Immature natural killer cell (primary cell): ENCODE data around the gene TSTD2. TPM values are rescaled to one million over a fixed set of nuclear protein-coding genes. Genes with fewer than 3 reads are reported as not detected.

Experiments
- DNase-seq, 3 donors: peaks; one replicate each; pipeline ENCODE4 v3.0.0; 2022; ENCODE audit warnings: mixed read lengths in 1 of 3
- H3K27ac Mint-ChIP-seq, 6 donors: one replicate each; pipeline ENCODE4 v1.8.0; 2020; ENCODE audit warnings: mixed read lengths in 6 of 6, mild to moderate bottlenecking in 5 of 6, inconsistent platforms in 4 of 6, moderate library complexity in 3 of 6
- H3K27me3 Mint-ChIP-seq, 3 donors: one replicate each; pipeline ENCODE4 v1.8.0; 2020 to 2021; ENCODE audit warnings: low read depth in 3 of 3, mild to moderate bottlenecking in 3 of 3, mixed read lengths in 3 of 3, moderate library complexity in 3 of 3, inconsistent platforms in 1 of 3
- H3K36me3 Mint-ChIP-seq, 3 donors: one replicate each; pipeline ENCODE4 v1.8.0; 2020; ENCODE audit warnings: mixed read lengths in 3 of 3, inconsistent platforms in 2 of 3, mild to moderate bottlenecking in 2 of 3
- H3K4me1 Mint-ChIP-seq, 2 donors: one replicate each; pipeline ENCODE4 v1.8.0; 2020; ENCODE audit warnings: inconsistent platforms in 2 of 2, mild to moderate bottlenecking in 2 of 2, mixed read lengths in 2 of 2, moderate library complexity in 1 of 2
- H3K4me3 Mint-ChIP-seq, 5 donors: one replicate each; pipeline ENCODE4 v1.8.0; 2020; ENCODE audit warnings: mild to moderate bottlenecking in 5 of 5, mixed read lengths in 5 of 5, inconsistent platforms in 3 of 5, moderate library complexity in 3 of 5
- H3K9me3 Mint-ChIP-seq, 6 donors: one replicate each; pipeline ENCODE4 v1.8.0; 2020; ENCODE audit warnings: mild to moderate bottlenecking in 6 of 6, mixed read lengths in 6 of 6, inconsistent platforms in 4 of 6, moderate library complexity in 3 of 6
- polyA plus RNA-seq, 3 donors: library from polyadenylated mRNA; unstranded; fragments of 300-500 nt; fragmentation: Illumina TruSeq; gene quantifications; one replicate each; pipeline ENCODE4 v1.2.3, GENCODE V29; 2021

Gene TSTD2
- polyA plus RNA-seq, 3 donors from 2014 or later: 9.8 to 10.5 (median 10.0) TPM

DNA sequence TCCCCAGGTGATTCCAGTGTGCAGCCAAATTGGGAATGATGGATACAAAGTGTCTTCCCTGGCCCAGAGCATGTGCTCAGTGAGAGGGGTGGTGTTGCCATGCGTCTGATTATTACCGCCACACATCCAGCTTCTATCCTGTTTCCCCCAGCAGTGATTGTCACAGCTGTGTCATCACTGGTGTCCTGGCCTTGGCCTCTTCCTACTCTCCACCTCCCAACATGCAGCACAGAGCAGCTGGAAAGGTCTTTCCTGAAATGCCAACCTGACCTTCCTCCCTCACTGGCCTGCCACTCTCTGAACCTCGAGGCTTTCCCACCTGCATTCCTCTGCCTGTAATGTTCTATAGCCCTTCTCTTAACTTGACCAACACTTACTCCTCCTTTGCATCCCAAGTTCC is 71.7 kb downstream of the TSTD2 start:
- H3K4me1 Mint-ChIP-seq: no peaks in the 10 kb centered on the region
- H3K4me3 Mint-ChIP-seq: no peak overlapping the region
- H3K36me3 Mint-ChIP-seq: no peaks in the 10 kb centered on the region
- no peaks in the 10 kb centered on the region for H3K9me3 Mint-ChIP-seq
- no peak overlapping the region for H3K27ac Mint-ChIP-seq
- H3K27me3 Mint-ChIP-seq: peaks cover 4 to 8% (median 6%) of the 10 kb centered on the region in 3 donors
- DNase-seq: no peak

DNA sequence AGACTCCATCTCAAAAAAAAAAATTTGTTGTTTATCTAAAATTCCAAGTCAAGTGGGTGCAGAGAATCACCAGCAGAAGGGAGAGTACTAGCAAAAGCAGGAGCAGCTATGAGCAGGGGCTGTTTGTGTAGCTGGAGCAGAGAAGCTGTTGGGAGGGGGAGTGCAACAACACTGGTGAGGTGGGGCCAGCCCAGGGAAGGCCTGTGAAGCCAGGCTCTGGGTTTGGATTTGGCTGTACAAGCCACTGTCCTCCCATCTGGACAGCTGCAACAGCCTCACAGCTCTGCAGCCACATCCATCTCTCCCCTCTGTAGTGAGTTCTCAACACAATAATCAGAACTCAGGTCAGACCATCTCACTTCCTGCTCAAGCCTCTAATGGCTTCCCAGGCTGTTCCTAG is 72.3 kb downstream of the TSTD2 start:
- no peak overlapping the region for H3K4me3 Mint-ChIP-seq
- no peaks in the 10 kb centered on the region for H3K4me1 Mint-ChIP-seq
- H3K9me3 Mint-ChIP-seq: no peaks in the 10 kb centered on the region
- DNase-seq: no peak
- peaks cover 4 to 9% (median 6%) of the 10 kb centered on the region in 3 donors for H3K27me3 Mint-ChIP-seq
- H3K36me3 Mint-ChIP-seq: no peaks in the 10 kb centered on the region
- H3K27ac Mint-ChIP-seq: no peak overlapping the region

DNA sequence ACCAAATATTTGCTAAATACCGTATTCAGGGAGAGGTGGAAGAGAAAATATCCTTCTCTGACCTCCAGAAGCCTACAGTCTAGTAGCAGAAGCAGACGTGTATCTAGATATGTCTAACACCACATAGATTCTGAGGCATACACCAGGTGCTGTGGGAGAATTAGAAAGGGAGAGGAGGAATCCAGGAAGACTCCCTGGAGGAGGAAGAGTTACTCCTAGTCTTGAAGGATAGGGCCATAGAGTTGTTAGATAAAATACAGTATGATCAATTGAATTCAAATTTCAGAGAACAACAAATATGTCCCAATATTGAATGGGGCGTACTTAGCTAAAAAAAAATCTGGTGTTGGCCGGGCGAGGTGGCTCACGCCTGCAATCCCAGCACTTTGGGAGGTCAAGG is 73.0 kb downstream of the TSTD2 start:
- H3K36me3 Mint-ChIP-seq: no peaks in the 10 kb centered on the region
- no peak overlapping the region for H3K27ac Mint-ChIP-seq
- H3K27me3 Mint-ChIP-seq: peaks cover 4 to 13% (median 9%) of the 10 kb centered on the region in 3 donors
- no peak overlapping the region for H3K4me3 Mint-ChIP-seq
- H3K4me1 Mint-ChIP-seq: no peaks in the 10 kb centered on the region
- no peaks in the 10 kb centered on the region for H3K9me3 Mint-ChIP-seq
- DNase-seq: no peak

DNA sequence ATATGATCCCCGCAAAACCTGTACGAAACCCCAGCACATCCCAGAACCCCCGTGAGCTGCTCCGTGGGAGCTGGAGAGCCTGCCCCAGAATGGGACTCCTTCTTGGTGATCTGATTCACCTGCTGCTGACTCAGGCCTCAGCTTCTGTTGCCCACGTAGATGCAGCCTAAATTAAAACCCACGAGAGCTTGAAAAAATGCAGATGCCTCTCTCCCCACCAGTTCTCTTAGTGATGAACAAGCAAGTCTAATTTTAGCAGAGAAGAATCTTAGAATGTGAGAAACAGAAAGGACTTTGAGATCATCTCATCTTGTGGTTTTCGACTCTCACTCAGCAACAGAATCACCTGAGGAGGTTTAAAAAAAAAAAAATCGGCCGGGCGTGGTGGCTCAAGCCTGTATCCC is 74.1 kb downstream of the TSTD2 start:
- Mint-ChIP-seq H3K36me3 (no peaks in the 10 kb centered on the region), H3K27me3 (peaks cover 8 to 13% (median 9%) of the 10 kb centered on the region in 3 donors), H3K4me3 (no peak overlapping the region), H3K27ac (peak overlapping the region in 1 of 6 donors; percentile 61), H3K9me3 (no peaks in the 10 kb centered on the region), H3K4me1 (no peaks in the 10 kb centered on the region)
- DNase-seq: no peak

DNA sequence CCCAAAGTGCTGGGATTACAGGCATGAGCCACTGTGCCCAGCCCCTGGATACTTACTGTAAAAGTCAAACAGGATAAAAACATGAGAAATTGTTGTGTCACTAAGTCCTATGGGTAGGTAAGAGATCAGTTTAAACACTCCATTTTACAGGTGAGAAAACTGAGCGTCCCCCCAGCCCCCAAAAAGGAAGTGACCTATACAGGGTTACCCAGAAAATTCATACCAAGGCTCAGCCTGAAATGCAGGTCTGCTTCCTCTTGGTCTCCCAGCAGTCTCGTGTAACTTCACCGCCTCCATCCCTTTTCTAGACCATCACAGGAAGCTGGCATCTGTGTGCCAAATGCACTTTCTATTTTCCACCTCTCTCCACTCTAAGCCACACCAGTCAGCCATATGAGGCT is 74.5 kb downstream of the TSTD2 start:
- peaks cover 8 to 13% (median 10%) of the 10 kb centered on the region in 3 donors for H3K27me3 Mint-ChIP-seq
- H3K4me1 Mint-ChIP-seq: no peaks in the 10 kb centered on the region
- no peak overlapping the region for H3K4me3 Mint-ChIP-seq
- no peak for DNase-seq
- H3K9me3 Mint-ChIP-seq: no peaks in the 10 kb centered on the region
- H3K36me3 Mint-ChIP-seq: no peaks in the 10 kb centered on the region
- H3K27ac Mint-ChIP-seq: peak overlapping the region in 1 of 6 donors; percentile 61

DNA sequence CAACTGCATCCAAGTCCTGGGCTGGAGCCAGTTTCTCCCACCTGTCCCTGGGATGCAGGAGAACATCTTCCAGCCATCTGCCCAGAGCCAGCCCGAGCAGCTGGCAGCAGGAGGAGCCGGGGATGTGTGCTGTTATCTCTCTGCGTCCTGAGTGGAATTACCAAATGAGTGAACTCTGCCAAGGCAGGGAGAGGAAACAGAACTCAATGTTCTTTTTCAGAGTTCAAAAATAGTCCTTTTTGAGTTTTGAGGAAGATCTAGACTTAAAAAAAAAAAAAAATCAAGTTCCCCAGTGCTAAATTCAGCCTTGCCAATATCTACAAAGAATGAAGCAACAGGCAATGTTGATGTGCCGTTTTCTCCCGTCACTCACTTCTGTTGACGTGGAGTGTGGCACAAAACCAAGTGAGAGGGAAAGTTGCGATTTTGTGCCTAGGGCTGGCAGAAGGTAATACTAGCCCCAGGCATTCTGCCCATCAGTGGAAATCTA is 75.5 kb downstream of the TSTD2 start:
- Mint-ChIP-seq H3K27me3 (peaks cover 8 to 13% (median 13%) of the 10 kb centered on the region in 3 donors), H3K9me3 (no peaks in the 10 kb centered on the region), H3K36me3 (no peaks in the 10 kb centered on the region), H3K27ac (no peak overlapping the region), H3K4me1 (no peaks in the 10 kb centered on the region), H3K4me3 (no peak overlapping the region)
- no peak for DNase-seq

DNA sequence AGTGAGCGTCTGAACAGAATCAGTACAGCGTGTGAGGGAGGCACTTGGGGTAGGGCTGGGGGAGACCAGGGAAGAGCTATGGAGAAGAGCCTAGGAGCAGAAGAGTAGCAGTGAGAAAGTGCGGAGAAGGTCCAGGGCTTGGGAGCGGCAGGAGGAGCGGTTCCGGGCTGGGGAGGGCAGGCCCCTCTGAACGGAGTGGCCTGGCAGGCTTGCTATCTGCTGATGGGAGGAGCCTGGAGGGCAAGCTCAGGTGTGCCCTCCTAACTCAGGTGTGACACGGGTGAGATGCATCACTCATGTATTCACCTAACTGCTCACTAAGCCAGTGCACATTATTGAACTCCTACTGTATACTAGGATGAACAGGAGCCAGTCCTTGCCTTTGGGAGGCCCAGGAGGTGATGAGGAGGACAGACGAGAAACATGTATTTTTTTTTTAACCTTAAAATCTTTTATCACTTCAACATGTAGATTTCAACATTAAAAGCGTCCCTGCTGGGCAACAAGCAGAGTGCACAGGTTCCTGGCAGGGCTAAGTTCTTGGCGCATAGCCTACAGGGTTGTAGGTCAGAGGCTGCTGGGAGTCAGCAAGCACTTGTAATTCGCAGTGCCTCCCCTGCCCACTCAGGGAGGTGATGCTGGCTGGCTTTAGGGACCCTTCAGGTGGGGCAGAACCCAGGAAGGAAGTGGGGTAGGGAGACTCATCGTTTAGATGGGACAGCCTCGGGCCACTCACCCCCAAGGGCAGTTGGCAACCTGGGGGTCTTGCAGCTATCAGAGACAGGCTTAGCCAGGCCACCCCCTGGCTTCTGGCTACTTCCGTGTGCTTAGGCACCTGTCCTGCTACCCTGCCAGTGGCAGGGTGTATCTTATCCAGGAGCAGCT is 76.2 kb downstream of the TSTD2 start:
- H3K9me3 Mint-ChIP-seq: no peaks in the 10 kb centered on the region
- no peaks in the 10 kb centered on the region for H3K36me3 Mint-ChIP-seq

DNA sequence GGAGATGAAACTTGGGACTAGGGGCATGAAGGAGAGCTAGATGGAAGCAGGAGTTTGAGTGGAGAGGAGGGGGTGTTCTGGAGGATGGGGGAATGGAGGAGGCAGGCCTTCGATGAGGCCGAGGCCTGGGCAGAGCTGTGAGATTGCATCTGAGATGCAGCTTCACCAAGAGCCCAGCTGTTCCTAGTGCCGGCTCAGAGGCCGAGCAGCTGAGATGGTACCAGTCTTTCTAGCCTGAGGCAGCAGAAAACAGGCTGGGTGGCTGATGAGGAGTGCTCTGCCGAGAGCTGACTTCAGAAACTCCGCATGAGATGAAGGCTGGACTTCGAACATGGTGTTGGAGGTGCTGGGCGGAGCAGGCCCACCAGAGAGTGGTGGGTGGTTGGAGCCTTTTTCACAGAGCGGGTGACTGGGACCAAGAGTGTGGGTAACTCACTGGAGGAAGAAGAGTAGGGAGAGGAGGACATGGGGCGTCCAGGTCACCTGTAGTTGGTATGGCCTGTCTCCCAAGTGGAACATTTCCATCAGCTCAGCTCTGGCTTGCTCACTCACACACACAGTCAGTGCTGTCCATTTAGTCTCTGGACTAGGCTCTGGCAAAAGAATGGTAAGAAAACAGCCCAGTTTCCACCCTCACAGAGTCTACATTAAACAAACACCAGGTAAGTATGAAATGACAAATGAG is 77.0 kb downstream of the TSTD2 start:
- H3K9me3 Mint-ChIP-seq: no peaks in the 10 kb centered on the region
- no peaks in the 10 kb centered on the region for H3K36me3 Mint-ChIP-seq
- peak overlapping the region in 1 of 6 donors; percentile 47 for H3K27ac Mint-ChIP-seq
- H3K4me3 Mint-ChIP-seq: no peak overlapping the region
- no peaks in the 10 kb centered on the region for H3K4me1 Mint-ChIP-seq
- H3K27me3 Mint-ChIP-seq: peaks cover 4 to 21% (median 11%) of the 10 kb centered on the region in 3 donors
- no peak for DNase-seq

More for the DNA sequence above, 76.2 kb downstream of the TSTD2 start:
- no peak overlapping the region for H3K4me3 Mint-ChIP-seq
- H3K27me3 Mint-ChIP-seq: peaks cover 6 to 17% (median 11%) of the 10 kb centered on the region in 3 donors
- H3K4me1 Mint-ChIP-seq: no peaks in the 10 kb centered on the region
- peak overlapping the region in 1 of 6 donors; percentile 47 for H3K27ac Mint-ChIP-seq
- DNase-seq: no peak

DNA sequence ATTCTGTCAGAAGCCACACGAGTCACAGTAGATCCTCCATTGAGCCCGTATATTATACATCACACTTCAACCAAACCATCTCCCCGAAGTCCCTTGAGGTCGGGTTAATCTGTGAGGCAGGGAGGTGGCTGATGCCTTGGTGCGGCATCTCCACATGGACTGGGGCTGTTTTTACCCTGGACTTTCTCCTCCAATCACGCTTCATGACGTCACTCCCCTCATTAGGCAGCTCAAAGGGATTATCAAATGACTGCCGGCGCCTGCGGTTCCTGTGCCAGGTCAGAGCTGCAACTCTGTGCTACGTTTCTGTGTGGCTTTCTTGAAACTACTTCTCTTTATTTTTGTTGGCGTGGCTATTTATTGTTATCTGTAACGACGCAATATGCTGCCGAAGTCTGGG is 78.0 kb downstream of the TSTD2 start:
- Mint-ChIP-seq H3K4me1 (no peaks in the 10 kb centered on the region), H3K9me3 (no peaks in the 10 kb centered on the region), H3K27me3 (peaks cover 4 to 17% (median 11%) of the 10 kb centered on the region in 3 donors), H3K27ac (no peak overlapping the region), H3K36me3 (no peaks in the 10 kb centered on the region), H3K4me3 (no peak overlapping the region)
- no peak for DNase-seq

DNA sequence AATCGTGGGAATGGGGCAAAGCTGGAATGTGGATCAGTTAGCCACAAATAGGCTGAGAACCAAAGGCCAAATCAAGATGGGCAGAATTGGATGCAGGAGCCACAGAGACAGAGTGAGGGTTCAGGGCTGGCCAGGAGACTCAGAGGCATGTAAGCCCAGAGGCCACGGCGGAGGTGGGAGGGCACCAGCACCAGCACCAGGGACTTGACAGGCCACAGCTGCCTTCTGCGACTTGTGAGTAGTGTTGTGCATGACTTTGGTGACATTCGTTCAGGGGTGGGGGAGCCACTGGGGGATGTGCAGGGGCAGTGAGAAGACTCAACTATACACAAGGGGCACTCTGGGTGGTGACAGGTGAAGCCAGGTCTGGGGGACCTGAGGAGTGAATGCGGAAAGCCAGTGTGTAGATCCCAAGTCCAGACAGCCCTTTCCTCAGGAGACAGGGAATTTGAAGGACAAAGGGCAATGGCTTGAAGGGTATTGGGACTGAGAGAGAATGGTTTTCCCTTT is 78.5 kb downstream of the TSTD2 start:
- Mint-ChIP-seq H3K27ac (no peak overlapping the region), H3K4me1 (no peaks in the 10 kb centered on the region), H3K4me3 (no peak overlapping the region), H3K27me3 (peaks cover 4 to 15% (median 11%) of the 10 kb centered on the region in 3 donors), H3K36me3 (no peaks in the 10 kb centered on the region), H3K9me3 (no peaks in the 10 kb centered on the region)
- DNase-seq: no peak

DNA sequence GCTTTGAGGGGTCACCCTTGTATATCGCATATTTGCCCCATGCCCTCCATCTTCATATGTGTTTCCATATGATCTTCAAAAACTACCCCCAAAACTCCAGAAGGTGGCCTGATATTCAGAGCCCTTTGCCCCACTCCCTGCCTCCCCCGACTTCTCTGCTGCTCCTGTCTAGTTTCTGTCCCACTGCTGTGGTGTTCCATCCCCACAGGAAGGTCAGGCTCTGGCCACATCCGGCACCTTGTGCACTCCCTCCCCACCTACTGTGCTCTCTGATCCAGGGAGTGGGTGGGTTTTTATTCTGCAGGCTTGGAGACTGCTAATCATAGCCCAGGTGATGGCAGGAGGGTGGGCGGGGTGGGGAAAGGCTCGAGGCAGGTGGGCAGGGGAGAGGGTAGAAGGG is 79.3 kb downstream of the TSTD2 start:
- Mint-ChIP-seq H3K4me3 (no peak overlapping the region), H3K27me3 (peaks cover 4 to 15% (median 9%) of the 10 kb centered on the region in 3 donors)
- no peak for DNase-seq

DNA sequence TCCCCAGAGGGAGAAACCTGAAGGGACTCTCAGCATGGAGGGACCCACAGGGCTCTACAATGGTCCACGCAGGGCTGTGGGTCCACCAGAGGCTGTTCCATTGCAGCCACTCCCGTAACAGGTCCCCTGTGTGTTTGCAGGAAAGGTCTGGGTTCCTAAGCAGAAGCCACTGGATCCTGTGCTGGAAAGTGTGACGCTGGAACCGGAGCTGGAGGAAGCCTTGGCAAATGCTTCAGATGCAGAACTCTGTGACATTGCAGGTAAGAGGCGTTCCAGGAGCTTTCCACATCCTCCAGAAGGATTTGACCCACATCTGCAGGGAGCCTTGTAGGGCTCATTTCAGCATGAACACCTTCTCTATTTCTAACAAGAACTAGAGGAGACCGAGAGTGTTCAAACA is 80.0 kb downstream of the TSTD2 start:
- Mint-ChIP-seq H3K27ac (no peak overlapping the region), H3K4me3 (no peak overlapping the region), H3K36me3 (no peaks in the 10 kb centered on the region), H3K4me1 (no peaks in the 10 kb centered on the region), H3K27me3 (peaks cover 4 to 15% (median 9%) of the 10 kb centered on the region in 3 donors), H3K9me3 (no peaks in the 10 kb centered on the region)
- DNase-seq: no peak

More for the DNA sequence above, 79.3 kb downstream of the TSTD2 start:
- no peaks in the 10 kb centered on the region for H3K4me1 Mint-ChIP-seq
- no peaks in the 10 kb centered on the region for H3K36me3 Mint-ChIP-seq
- no peaks in the 10 kb centered on the region for H3K9me3 Mint-ChIP-seq
- H3K27ac Mint-ChIP-seq: no peak overlapping the region

DNA sequence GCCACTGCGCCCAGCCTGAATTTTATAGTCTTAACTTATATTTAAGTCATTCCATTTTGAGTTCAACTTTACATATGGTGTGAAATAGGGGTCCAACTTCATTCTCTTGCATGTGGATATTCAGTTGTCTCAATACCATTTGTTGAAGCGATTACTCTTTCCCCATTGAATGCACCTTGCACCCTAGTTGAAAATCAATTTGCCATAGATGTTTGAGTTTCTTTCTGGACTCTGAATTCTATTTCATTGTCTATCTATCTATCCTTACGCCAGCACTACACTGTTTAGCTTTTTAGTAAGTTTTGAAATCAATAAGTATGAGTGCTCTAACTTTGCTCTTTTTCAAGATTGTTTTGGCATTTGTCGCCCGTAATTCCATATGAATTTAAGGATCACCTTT is 81.9 kb downstream of the TSTD2 start:
- peaks cover 4 to 15% (median 4%) of the 10 kb centered on the region in 3 donors for H3K27me3 Mint-ChIP-seq
- no peak overlapping the region for H3K4me3 Mint-ChIP-seq
- no peak overlapping the region for H3K27ac Mint-ChIP-seq
- no peaks in the 10 kb centered on the region for H3K36me3 Mint-ChIP-seq
- no peak for DNase-seq
- no peaks in the 10 kb centered on the region for H3K9me3 Mint-ChIP-seq
- H3K4me1 Mint-ChIP-seq: no peaks in the 10 kb centered on the region

DNA sequence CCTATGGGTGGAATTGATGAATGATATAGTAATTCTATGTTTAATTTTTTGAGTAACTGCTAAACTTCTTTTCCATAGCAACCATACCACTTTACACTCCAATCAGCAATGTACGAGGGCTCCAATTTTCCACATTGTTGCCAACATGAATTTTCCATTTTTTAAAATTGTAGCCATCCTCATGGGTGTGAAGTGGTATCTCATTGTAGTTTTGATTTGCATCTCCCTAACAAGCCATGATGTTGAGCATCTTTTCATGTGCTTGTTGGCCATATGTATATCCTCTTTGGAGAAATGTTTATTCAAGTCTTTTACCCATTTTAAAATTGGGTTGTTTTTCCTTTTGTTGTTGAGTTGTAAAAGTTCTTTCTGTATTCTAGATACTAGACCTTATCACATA is 82.8 kb downstream of the TSTD2 start:
- peaks cover 4 to 10% (median 8%) of the 10 kb centered on the region in 3 donors for H3K27me3 Mint-ChIP-seq
- H3K4me1 Mint-ChIP-seq: no peaks in the 10 kb centered on the region
- DNase-seq: no peak
- no peak overlapping the region for H3K27ac Mint-ChIP-seq
- no peak overlapping the region for H3K4me3 Mint-ChIP-seq
- peaks cover 0 to 1% (median 0%) of the 10 kb centered on the region in 6 donors for H3K9me3 Mint-ChIP-seq
- no peaks in the 10 kb centered on the region for H3K36me3 Mint-ChIP-seq
